SU-DHL-6 (cell line): ENCODE measurements around the gene GRB10.

Experiments
- H2AFZ ChIP-seq: fragments of 200-600 bp; sonication (generic); 2 replicates; pipeline ENCODE4 v1.6.1; 2014; ENCODE audit warnings: low read depth, mild to moderate bottlenecking, moderate library complexity, mixed read lengths, antibody characterized with exemption, low read length; ENCODE audit not compliant: severe bottlenecking
- H3F3A ChIP-seq: fragments of 200-600 bp; shearing (Covaris generic); 2 replicates; pipeline ENCODE4 v1.6.0; 2016; ENCODE audit warnings: antibody characterized with exemption, mild to moderate bottlenecking; ENCODE audit not compliant: insufficient read depth
- H3K27ac ChIP-seq: fragments of 200-600 bp; sonication (generic); 2 replicates; pipeline ENCODE4 v1.5.1; 2016; ENCODE audit warnings: low read depth, mild to moderate bottlenecking, low read length, moderate library complexity, mixed read lengths
- H3K27me3 ChIP-seq: fragments of 200-600 bp; sonication (generic), shearing (Covaris generic); 2 replicates; pipeline ENCODE4 v1.6.0; 2014; ENCODE audit warnings: mild to moderate bottlenecking, low read length
- H3K36me3 ChIP-seq: fragments of 200-600 bp; sonication (generic); 2 replicates; pipeline ENCODE4 v1.6.1; 2014; ENCODE audit warnings: mild to moderate bottlenecking, low read length, mixed read lengths
- H3K4me2 ChIP-seq: fragments of 300-600, 200-600 bp; shearing (Covaris generic), sonication (generic); 2 replicates; pipeline ENCODE4 v1.6.0; 2014; ENCODE audit warnings: low read length, low read depth, mild to moderate bottlenecking; ENCODE audit not compliant: poor library complexity, severe bottlenecking
- H3K4me3 ChIP-seq: fragments of 200-600 bp; sonication (generic); 2 replicates; pipeline ENCODE4 v1.5.1; 2014; ENCODE audit warnings: antibody characterized with exemption, low read length, mild to moderate bottlenecking, mixed read lengths; ENCODE audit not compliant: insufficient read depth, poor library complexity, severe bottlenecking
- H3K79me2 ChIP-seq: fragments of 200-600 bp; sonication (generic); 2 replicates; pipeline ENCODE4 v1.6.1; 2014; ENCODE audit warnings: mild to moderate bottlenecking, low read length, moderate library complexity; ENCODE audit not compliant: insufficient read depth
- H3K9ac ChIP-seq: fragments of 200-600 bp; sonication (generic); 2 replicates; pipeline ENCODE4 v1.7.0; 2014; ENCODE audit warnings: mild to moderate bottlenecking, low read length
- H3K9me2 ChIP-seq: fragments of 200-600 bp; sonication (generic); replicated peaks from 2 replicates; pipeline ENCODE4 v1.6.1; 2014; ENCODE audit warnings: low read length; ENCODE audit not compliant: insufficient read depth
- H3K9me3 ChIP-seq: fragments of 200-600 bp; sonication (generic); 2 replicates; pipeline ENCODE4 v1.6.1; 2014; ENCODE audit warnings: low read length, mixed read lengths; ENCODE audit not compliant: insufficient read depth
- H4K20me1 ChIP-seq: fragments of 200-600 bp; sonication (generic); 2 replicates; pipeline ENCODE4 v1.6.1; 2014; ENCODE audit warnings: low read depth, mild to moderate bottlenecking, antibody characterized with exemption, low read length, moderate library complexity, mixed read lengths
- EZH2phosphoT487 ChIP-seq: fragments of 200-600 bp; sonication (generic), shearing (Covaris generic); conservative IDR thresholded peaks from 2 replicates; pipeline ENCODE4 v1.6.1; 2018; ENCODE audit warnings: mild to moderate bottlenecking, antibody characterized with exemption, low read length, moderate library complexity, mixed read lengths
- TF ChIP-seq, protein P1 (sequence below): fragments of 200-600 bp; sonication (generic); IDR thresholded peaks from one replicate; pipeline ENCODE4 v1.5.1; 2017; ENCODE audit warnings: antibody characterized with exemption, mild to moderate bottlenecking, low read length, moderate library complexity; ENCODE audit not compliant: insufficient read depth, poor library complexity, severe bottlenecking

Gene GRB10

DNA sequence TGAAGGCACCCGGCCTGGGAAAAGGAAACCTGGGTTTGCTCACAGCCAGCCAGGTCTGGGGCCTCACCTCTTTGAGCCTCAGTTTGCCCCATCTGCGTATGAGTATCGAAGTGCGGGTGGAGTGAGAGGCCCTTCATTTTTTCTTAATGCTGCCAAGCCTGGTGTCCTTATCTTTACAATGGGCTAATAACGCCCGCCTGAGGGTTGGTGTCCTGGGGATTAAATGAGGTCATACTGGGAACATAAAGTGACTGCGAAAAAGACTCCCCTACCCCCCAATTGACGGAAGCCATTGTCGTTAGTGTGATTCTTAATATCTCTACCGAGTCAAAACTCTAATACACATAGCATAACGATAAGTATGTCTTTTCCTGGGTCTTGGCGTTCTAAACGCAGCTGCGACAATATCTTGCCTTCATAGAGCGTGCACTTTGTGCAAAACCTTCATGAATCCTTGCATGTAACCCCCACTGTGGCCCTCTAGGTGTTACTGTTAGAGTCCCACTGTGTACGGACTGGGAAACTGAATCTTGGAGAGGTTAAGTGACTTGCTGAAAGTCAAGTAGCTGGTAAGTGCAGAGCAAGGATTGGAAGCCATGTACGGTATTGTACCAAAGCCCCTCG lies 11.4 kb upstream of the GRB10 start:
- no peaks in the 10 kb centered on the region for H4K20me1 ChIP-seq
- H3F3A ChIP-seq: no peaks in the 10 kb centered on the region
- no peak for TF ChIP-seq EZH2phosphoT487
- TF ChIP-seq, protein P1, sequence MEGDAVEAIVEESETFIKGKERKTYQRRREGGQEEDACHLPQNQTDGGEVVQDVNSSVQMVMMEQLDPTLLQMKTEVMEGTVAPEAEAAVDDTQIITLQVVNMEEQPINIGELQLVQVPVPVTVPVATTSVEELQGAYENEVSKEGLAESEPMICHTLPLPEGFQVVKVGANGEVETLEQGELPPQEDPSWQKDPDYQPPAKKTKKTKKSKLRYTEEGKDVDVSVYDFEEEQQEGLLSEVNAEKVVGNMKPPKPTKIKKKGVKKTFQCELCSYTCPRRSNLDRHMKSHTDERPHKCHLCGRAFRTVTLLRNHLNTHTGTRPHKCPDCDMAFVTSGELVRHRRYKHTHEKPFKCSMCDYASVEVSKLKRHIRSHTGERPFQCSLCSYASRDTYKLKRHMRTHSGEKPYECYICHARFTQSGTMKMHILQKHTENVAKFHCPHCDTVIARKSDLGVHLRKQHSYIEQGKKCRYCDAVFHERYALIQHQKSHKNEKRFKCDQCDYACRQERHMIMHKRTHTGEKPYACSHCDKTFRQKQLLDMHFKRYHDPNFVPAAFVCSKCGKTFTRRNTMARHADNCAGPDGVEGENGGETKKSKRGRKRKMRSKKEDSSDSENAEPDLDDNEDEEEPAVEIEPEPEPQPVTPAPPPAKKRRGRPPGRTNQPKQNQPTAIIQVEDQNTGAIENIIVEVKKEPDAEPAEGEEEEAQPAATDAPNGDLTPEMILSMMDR: no peak
- no peak overlapping the region for H3K4me3 ChIP-seq
- H3K79me2 ChIP-seq: no peaks in the 10 kb centered on the region
- H3K27me3 ChIP-seq: no peaks in the 10 kb centered on the region
- H3K9ac ChIP-seq: no peak overlapping the region
- no peaks in the 10 kb centered on the region for H3K9me3 ChIP-seq
- no peak overlapping the region for H3K4me2 ChIP-seq
- H3K36me3 ChIP-seq: no peaks in the 10 kb centered on the region
- no peak overlapping the region for H2AFZ ChIP-seq
- H3K27ac ChIP-seq: no peak overlapping the region
- no peaks in the 10 kb centered on the region for H3K9me2 ChIP-seq

DNA sequence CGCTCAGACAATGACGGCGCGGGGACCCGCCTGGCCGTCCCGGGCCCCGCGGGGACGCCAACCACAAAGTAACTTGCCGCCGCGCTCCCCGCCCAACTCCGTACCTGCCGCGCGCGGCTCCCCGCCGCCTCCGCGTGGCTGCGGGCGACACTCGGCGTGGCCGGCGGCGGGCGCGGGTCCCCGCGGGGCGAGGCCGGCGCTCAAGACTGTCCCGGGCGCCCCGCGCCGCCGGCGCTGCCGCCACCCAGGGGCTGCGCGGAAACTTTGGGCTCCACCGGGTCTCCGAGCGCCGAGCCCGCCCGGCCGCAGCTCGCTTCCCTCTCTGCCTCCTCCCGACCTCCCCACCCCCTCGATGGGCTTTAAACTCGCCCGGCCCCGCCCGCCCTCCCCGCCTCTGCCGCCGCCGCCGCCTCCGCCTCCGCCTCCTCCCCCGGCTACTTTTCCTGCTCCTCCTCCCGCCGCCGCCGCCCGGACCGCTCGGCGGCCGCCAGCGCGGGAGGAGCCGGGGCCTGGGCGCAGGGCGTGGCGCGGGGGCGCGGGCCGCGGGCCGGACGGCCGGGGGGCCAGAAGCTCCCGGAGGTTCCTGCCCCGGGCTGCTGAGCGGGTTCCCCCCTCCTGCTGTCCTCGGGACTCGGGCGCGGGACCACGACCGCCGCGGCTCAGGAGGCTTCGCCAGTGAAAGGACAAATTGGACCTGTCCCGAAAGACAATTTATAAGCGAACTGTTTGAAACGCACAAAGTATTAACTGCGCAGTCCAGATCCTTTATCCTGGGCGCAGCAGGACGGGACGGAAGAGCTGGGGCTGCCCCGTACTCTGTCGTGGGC lies 10.6 kb upstream of the GRB10 start:
- TF ChIP-seq, protein P1: no peak
- TF ChIP-seq EZH2phosphoT487: no peak
- Histone ChIP-seq H3K27me3 (no peaks in the 10 kb centered on the region), H3K4me3 (no peak overlapping the region), H3K79me2 (no peaks in the 10 kb centered on the region), H3K9ac (no peak overlapping the region), H3K4me2 (no peak overlapping the region), H3F3A (no peaks in the 10 kb centered on the region), H3K9me3 (no peaks in the 10 kb centered on the region), H2AFZ (no peak overlapping the region), H3K36me3 (no peaks in the 10 kb centered on the region), H3K9me2 (no peaks in the 10 kb centered on the region), H3K27ac (no peak overlapping the region), H4K20me1 (no peaks in the 10 kb centered on the region)

DNA sequence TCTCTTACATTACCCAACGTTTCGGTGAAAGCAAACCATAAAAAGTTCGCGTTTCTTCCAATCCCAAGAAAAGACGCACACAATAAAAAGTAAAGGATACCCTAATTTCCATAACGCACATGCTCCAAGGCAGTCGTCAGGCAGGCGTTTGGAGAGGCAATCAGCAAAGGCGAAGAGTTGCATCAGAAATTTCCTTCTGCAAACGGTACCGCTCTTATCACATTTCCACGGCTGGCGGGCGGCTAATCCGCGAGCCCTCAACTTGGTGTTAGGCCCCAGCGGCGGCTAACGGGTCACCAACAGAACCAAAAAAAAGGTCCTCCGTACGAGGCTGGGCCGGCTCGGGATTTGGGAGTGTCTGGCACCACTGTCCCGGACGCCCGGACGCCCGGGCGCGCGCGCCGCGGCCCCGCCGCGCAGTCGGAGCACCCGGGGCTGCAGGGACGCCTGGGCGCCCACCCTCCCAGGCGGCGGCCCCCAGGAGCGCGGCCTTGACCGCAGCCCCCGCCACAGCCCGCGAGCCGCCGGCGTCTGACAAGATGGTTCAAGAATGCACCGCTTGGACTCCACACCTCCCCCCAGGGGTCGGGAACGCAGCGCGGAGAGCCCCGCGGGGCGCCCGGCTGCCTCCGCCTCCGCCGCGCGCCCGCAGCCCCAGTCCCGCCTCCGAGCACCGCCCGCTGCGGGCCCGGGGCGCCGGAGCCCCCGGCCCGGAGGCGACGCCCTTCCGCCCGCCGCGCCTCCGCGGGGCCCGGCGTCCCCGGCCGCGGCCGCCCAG lies 9.8 kb upstream of the GRB10 start:
- Histone ChIP-seq H3K9me2 (no peaks in the 10 kb centered on the region), H3K27me3 (no peaks in the 10 kb centered on the region), H3K36me3 (no peaks in the 10 kb centered on the region), H3K4me2 (no peak overlapping the region), H3K9ac (no peak overlapping the region), H3K79me2 (no peaks in the 10 kb centered on the region), H2AFZ (no peak overlapping the region), H4K20me1 (no peaks in the 10 kb centered on the region), H3K4me3 (no peak overlapping the region), H3K27ac (no peak overlapping the region), H3F3A (no peaks in the 10 kb centered on the region), H3K9me3 (no peaks in the 10 kb centered on the region)
- TF ChIP-seq, protein P1: no peak
- no peak for TF ChIP-seq EZH2phosphoT487
